DMS79 (cell line): ENCODE data around the gene LENG9.
"Not testable (repeated sequence)": the region's sequence is repeated elsewhere in the genome, so short reads cannot be mapped to it uniquely, and the experiment has no call there.

Experiments used
- DNase-seq: peaks from one replicate; lab custom pipeline; 2025; lab: John Stamatoyannopoulos, UW

The LENG9 gene

DNA sequence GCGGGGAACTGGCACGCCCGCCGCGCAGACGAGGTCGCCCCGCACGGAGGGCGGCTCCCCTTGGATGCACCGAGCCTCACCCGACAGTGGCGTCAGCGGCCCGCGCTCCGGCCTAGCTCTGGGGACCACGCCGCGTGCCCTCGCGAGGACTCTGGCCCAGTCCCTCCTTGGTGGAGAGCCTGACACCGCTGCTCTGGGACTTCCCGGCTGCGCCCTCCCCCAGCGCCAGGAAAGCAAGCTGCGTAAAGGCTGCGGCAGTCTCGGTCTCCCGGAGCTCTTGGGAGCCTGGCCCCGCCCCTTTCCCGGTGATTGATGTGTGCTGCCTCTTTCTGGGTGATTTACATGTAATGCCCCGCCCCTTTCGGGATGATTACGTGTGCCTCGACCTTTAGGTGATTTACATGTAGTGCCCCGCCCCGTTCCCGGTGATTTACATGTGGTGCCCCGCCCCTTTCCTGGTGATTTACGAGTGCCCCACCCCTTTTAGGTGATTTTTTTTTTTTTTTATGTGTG, at the start of gene LENG9:
TSS of gene LENG9 (minus strand) at position 248 of the 513 bp plus-strand sequence. CDS start 252 bp downstream, outside the sequence.
- DNase-seq, result peak; percentile 71

- DNase-seq, result not testable (repeated sequence)
Measured at GRCh38 chr19:54509200-54509940, 45.8 kb upstream of the LENG9 start.

DNA sequence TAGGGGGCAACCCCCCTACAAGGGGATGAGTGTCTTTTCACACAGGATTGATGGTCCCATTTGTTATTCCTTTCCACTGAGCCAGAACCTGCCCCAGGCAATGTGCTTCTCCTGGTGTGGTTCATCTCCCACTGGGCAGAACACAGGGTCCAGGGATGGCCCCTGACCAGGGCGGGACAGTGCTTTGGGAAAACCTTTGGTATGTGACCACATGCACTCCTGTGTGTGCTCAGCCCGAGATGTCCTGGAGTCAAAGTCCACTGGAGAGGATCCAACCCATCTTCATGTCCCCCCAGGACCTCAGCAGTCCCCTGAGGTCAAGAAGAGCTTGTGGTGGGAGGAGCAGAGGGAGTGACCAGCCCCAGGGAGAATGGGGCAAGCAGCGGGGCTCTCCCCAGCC, 44.9 kb upstream of the LENG9 start:
- DNase-seq, result not testable (repeated sequence)

- no peak for DNase-seq
Measured at GRCh38 chr19:54507824-54508223, 44.2 kb upstream of the LENG9 start.

- DNase-seq, result not testable (repeated sequence)
Measured at GRCh38 chr19:54507038-54507717, 43.6 kb upstream of the LENG9 start.

DNA sequence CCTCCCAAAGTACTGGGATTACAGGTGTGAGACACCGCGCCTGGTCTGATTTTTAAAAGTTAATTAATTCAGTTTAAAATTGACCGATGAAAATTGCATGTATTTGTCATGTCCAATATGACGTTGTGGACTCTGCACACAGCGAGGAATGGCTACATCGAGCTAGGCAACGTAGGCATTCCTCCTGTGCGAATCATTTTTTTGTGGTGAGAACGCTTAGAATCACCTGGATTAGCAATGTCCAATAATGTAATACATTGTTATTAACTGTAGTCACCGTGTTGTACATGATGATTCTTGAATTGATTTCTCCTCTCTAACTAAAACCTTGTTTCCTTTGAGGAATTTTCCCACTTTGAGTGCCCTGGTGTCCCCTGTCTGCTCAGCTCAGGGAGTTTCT, 42.5 kb upstream of the LENG9 start:
- DNase-seq, result no peak

DNA sequence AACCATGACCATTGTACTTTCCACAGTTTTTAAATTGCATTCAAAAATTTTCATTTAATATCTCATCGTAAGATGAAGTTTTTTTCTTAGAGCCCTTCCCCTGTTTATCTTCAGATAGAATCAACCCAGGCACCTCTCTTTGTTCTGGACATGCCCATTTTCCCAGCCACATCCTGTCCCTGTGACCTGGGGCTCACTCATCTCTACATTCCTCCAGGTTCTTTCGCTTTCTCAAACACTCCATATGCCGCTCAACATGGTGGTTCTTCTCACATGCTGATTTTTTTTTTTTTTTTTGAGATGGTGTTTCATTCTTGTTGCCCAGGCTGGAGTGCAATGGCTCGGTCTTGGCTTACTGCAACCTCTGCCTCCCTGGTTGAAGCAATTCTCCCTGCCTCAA, 42.0 kb upstream of the LENG9 start:
- not testable (repeated sequence) for DNase-seq

DNA sequence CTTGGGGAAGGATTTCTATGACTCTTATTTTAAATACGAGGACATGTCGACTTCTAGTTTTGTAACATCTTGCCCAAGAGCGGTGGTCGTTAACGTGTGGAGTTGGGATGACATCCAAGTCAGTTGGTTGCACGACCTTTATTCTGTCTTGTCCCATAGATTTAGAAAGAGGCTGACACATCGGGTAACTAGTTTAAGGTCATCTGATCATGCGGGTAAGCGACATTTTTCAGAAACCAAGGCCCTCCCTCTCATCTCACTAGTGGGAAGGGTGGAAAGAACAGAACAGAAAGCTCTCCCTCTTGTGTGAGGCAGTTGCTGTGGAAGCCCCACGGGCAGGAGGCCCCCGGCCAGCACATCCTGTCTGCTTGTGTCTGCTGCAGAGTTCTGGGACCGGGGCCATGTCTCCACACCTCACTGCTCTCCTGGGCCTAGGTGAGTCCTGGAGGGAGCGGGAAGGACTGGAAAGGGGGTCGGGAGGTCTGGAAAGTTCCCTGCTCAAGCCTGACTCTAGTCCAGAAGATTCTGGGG, 39.0 kb upstream of the LENG9 start, which contains the start of gene LAIR2:
TSS of gene LAIR2 (plus strand) at position 314 of the 531 bp plus-strand sequence. CDS start at position 402, 88 bp downstream.
- no peak for DNase-seq

GRCh38 chr19:54498451-54498772, 34.8 kb upstream of the LENG9 start:
- DNase-seq, result not testable (repeated sequence)

GRCh38 chr19:54497747-54498450, 34.3 kb upstream of the LENG9 start:
- not testable (repeated sequence) for DNase-seq

- DNase-seq, result not testable (repeated sequence)
Measured at GRCh38 chr19:54495284-54495683, 31.7 kb upstream of the LENG9 start.

GRCh38 chr19:54493967-54494585, 30.5 kb upstream of the LENG9 start:
- no peak for DNase-seq

DNA sequence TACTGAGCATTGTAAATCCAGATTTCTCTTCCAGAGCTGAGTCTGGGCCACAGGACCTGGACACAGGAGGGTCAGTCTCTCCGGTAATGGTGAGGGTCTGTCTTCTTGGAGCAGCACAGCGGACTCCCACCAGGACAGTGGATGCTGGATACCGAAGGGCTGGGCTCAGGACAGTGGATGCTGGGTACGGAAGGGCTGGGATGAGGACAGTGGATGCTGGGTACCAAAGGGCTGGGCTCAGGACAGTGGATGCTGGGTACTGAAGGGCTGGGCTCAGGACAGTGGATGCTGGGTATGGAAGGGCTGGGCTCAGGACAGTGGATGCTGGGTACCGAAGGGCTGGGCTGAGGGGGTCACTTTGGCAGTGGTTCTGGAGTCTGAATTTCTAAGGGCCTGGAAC, 29.5 kb upstream of the LENG9 start:
- not testable (repeated sequence) for DNase-seq

DNA sequence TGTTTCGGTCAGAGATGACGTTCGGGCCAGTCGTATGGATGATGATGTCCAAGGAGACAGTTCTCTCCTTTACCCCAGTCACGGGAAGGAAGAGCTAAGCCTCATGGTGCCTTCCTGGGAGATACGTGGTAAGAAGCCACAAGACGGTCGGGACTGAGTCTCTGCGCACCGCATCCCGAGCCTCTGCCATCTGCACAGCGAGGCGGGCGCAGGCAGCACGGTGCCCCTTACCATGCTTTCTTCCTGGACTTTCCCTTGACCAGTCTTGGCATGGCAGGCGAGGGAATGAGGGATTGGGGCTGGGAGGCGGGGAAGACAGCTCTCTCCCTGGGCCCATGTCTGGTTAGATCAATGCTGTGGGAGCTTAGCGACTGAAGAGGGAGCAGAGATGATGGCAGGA, 29.0 kb upstream of the LENG9 start:
- DNase-seq, result no peak

DNA sequence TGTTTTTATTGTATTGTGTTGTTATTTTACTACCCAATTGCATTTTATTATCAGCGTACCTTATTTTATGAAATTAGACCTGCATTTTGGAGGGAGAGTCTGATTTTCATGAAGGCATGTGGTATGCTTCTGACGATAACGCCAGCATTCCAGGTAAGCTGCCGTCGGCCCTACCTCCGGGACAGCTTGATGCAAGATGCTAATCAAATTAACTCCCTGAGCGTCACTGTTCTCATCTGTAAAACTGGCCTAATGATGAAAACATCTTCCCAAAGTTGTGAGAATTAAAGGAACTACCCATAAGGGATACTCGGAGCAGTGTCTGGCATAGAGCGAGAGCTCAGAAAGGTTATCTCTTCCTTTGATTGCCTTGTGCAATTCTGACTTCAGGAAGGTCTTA, 26.2 kb upstream of the LENG9 start:
- DNase-seq, result no peak

DNA sequence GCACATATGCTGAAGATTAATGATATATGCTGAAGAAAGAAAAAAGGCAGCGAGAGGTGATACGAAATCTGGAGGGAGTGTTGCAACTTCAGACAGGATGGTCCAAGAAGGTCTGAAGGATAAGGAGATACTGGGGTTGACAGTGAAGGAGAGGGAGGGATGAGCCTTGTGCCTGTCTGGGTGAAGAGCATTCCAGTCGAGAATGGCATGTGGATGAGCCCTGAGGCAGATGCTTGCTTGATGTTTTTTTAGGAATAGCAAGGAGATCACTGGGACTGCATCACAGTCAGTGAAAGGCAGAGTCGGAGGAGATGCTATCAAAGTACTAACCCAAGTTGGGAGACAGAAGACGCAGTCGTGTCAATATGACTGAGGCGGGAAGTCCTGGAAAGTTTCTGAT, 25.8 kb upstream of the LENG9 start:
- no peak for DNase-seq

DNA sequence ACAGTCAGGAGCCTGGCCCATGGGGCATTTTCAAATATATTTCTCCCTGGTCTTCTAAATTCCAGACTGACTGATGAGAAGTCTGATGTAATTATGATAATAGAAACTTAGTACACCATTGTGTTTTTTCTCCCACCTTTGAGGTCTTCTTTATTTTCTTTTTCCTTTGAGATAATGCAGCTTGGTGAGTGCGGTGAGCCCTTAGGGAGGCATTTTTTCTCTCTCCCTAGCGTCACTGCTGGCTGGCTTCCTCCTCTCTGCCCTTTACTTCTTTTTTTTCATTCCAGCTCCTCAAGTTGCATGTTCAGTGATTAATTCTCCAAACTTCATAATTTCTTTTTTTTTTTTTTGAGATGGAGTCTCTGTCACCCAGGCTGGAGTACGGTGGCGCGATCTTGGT, 22.3 kb upstream of the LENG9 start:
- no peak for DNase-seq

- DNase-seq, result no peak
Measured at GRCh38 chr19:54484451-54484850, 20.9 kb upstream of the LENG9 start.

GRCh38 chr19:54482889-54483288, 19.3 kb upstream of the LENG9 start:
- DNase-seq, result no peak

DNA sequence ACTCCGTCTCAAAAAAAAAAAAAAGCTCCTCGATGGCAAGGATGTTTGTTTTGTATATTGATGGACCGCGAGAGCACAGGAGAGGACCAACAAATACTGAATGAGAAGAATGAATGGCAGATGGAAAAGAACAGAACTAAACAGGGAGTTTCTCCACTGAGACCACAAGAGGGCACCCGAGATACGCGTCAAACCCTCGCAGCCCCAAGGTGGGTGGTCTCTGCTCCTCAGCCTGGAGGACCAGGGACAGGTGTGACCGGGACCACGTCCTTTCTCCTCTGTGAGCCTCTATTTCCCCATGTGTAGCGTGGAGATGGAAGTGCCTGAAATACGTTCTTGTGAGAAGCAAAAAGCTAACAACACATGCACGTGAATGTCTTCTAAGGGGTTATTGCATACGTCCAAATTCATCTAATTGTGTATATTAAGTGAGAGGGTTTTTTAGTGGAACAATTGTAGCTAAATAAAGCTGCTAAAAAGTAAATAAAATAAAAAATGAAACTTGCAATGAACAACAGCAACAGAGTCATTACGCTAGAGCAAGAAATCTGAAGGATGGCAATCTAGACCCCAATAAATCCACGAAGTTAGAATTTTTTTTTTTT, 17.9 kb upstream of the LENG9 start:
- peak; percentile 29 for DNase-seq

DNA sequence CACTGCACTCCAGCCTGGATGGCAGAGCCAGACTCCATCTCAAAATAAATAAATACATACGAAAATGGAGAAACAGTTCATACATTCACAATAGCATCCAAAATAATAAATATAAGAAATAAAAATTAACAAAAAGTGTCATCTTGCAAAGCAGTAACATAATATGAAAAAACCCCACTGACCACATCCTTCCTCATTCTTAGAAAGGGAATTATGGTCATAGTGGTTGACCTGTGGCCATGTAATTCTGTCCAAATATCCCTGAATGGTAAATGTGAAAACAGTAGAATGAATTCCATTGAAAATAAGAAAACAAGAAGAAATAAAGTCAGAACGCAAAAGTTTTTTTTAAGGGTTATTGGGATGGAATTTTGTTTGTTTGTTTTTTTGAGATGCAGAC, 16.5 kb upstream of the LENG9 start:
- no peak for DNase-seq
